ENCODE results near the gene TEX19. TPM values are rescaled to one million over a fixed set of nuclear protein-coding genes. Genes with fewer than 3 reads are reported as not detected.

Gene TEX19
- total and polyA plus RNA-seq, 10 of the 15 experiments (the other 5 are each of a cell fraction or from before 2014, with no cell fraction given), result 0.03 to 0.32 (median 0.13) TPM; not detected in 3

GRCh38 chr17:82384730-82385481, 25.9 kb downstream of the TEX19 start:
- RAD21 ChIA-PET (ENCODE audit: unreplicated experiment), result no interaction called here
- no peak; the same call in 2 of the 3 replicates for ATAC-seq
- intact Hi-C loops (cut with micrococcal nuclease; ENCODE audit: unreplicated experiment), result no loop called here
- H3K4me2 ChIP-seq (ENCODE audit: control insufficient read depth, insufficient read depth), result no peak overlapping the region
- H3K27ac ChIP-seq (ENCODE audit: control insufficient read depth, insufficient read depth), result no peak overlapping the region
- no peaks in the 10 kb centered on the region for H3K79me2 ChIP-seq (ENCODE audit: control insufficient read depth, insufficient read depth, low read length)
- no peaks in the 10 kb centered on the region for H3K27me3 ChIP-seq (replicated peaks in 1 of 2; ENCODE audit: control insufficient read depth in 2 of 2, insufficient read depth in 2 of 2, low read length in 1 of 2)
- WGBS (ENCODE audit: insufficient coverage, insufficient replicate concordance, low lambda C conversion rate, missing lambda C conversion rate), result 57% methylated on average over 24 of the region's 26 CpGs
- no peak for TF ChIP-seq HDGF (IDR thresholded peaks at IDR 0.05)
- TF ChIP-seq MLLT1 (IDR thresholded peaks at IDR 0.05), result no peak
- no peak for TF ChIP-seq FOXM1 (IDR thresholded peaks at IDR 0.05; ENCODE audit: low read depth, low read length)
- no peak for TF ChIP-seq ATF3 (IDR thresholded peaks at IDR 0.05; ENCODE audit: borderline replicate concordance, extremely low read depth, low read depth, low read length)
- TF ChIP-seq SMC3 (IDR thresholded peaks at IDR 0.05; ENCODE audit: borderline replicate concordance, low read length), result no peak
- no peak for TF ChIP-seq BHLHE40 (IDR thresholded peaks at IDR 0.05; ENCODE audit: borderline replicate concordance in 1 of 2, low read depth in 2 of 2, low read length in 1 of 2)
- TF ChIP-seq ZBTB33 (IDR thresholded peaks at IDR 0.05), result no peak
- TF ChIP-seq RAD21 (IDR thresholded peaks at IDR 0.05; ENCODE audit: insufficient read depth, low read depth, low read length), result no peak
- TF ChIP-seq CEBPB (IDR thresholded peaks at IDR 0.05; ENCODE audit: borderline replicate concordance in 1 of 2, low read depth in 2 of 2, low read length in 2 of 2), result no peak
- TF ChIP-seq HDAC6 (IDR thresholded peaks at IDR 0.05; ENCODE audit: unreplicated experiment), result no peak
- H3K4me3 ChIP-seq, result no peak overlapping the region
- H4K20me1 ChIP-seq (ENCODE audit: control insufficient read depth, insufficient read depth), result no peaks in the 10 kb centered on the region
- POLR2A ChIA-PET, result interaction anchor here (0.6 kb wide), 1 partner anchor 21 kb away, joined by 3 read pairs; no protein-coding TSS in a partner anchor
- H3K9me3 ChIP-seq (replicated peaks; ENCODE audit: control insufficient read depth, insufficient read depth, low read length), result no peaks in the 10 kb centered on the region
- CTCF ChIA-PET, result interaction anchor here (1.5 kb wide), 1 partner anchor 18 kb away, joined by 6 read pairs; no protein-coding TSS in a partner anchor
- FAIRE-seq, result no peak
- H3K9ac ChIP-seq (ENCODE audit: control insufficient read depth, insufficient read depth, low read length), result no peak overlapping the region
- no TSS peak for BruUV-seq (replicated peaks)
- in situ Hi-C loops (cut with MboI), result no loop called here
- no peak overlapping the region for H2AFZ ChIP-seq (ENCODE audit: control insufficient read depth, low read depth, low read length)
- DNase-seq (ENCODE audit: low read depth, low spot score), result no peak
- SMC1A ChIA-PET (ENCODE audit: uncharacterized antibody, unreplicated experiment), result no interaction called here
- no peaks in the 10 kb centered on the region for H3K4me1 ChIP-seq (ENCODE audit: control insufficient read depth, insufficient read depth, low read length)
- H3K36me3 ChIP-seq (ENCODE audit: control insufficient read depth in 2 of 2, insufficient read depth in 2 of 2, low read length in 1 of 2), result no peaks in the 10 kb centered on the region
